Body of pancreas (tissue), 4 donors: Measurements from ENCODE around the gene STYX.

Experiments
- CTCF ChIP-seq, 7 experiments: fragments of 450-650 bp in 4 of 7; fragments of 200-600 bp in 3 of 7; sonication (generic) in 3 of 7; IDR thresholded peaks; one replicate each; pipeline ENCODE4 v1.5.1; 2016 to 2019; ENCODE audit warnings: antibody characterized with exemption in 7 of 7
- POLR2A ChIP-seq, 3 donors: fragments of 450-650 bp; IDR thresholded peaks; one replicate each; pipeline ENCODE4 v1.6.1; 2016; ENCODE audit warnings: antibody characterized with exemption in 3 of 3, mild to moderate bottlenecking in 2 of 3

DNA sequence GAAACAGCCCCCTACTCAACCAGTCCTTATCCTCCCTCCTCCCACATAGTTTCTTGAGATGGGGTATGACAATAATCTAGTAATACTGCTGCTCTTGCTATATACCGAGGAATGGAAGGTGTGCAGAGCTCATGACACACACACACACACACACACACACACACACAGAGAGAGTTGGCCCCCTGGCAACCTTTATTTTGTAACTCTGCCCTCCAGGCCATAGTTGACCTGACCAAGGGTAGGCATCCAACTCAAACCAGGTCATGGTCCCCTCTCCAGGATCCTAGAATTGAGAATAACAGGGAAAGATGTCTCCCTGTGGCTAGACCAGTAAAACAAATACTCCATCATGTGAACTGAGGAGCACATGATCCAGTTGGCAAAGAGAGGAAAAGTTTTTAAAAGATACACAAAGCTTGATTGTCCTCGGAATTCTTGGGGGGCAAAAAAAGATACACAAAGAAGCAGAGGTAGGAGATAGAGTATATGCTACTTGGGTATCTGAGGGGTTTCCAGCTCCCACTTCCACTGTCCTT is 45.9 kb upstream of the STYX start:
- TF ChIP-seq CTCF (IDR thresholded peaks at IDR 0.05) (no peak), POLR2A (IDR thresholded peaks at IDR 0.05) (no peak)
